Stimulated activated CD4-positive, alpha-beta T cell treated with anti-CD3 and anti-CD28 coated beads, Interleukin-1b, Interleukin-23, amount 100 ng/mL, for 4 hours (primary cell): Measurements from ENCODE around the gene CEBPE.

Source experiments
- DNase-seq, 2 donors: peaks; one replicate each; pipeline ENCODE4 v3.0.0-alpha.2; 2020; ENCODE audit warnings: low read depth in 2 of 2

Gene CEBPE

GRCh38 chr14:23102801-23103200 is 16.3 kb downstream of the CEBPE start:
- no peak for DNase-seq

GRCh38 chr14:23101986-23102625 is 16.9 kb downstream of the CEBPE start:
- DNase-seq: no peak

GRCh38 chr14:23101213-23101970 is 17.7 kb downstream of the CEBPE start:
- DNase-seq: no peak

DNA sequence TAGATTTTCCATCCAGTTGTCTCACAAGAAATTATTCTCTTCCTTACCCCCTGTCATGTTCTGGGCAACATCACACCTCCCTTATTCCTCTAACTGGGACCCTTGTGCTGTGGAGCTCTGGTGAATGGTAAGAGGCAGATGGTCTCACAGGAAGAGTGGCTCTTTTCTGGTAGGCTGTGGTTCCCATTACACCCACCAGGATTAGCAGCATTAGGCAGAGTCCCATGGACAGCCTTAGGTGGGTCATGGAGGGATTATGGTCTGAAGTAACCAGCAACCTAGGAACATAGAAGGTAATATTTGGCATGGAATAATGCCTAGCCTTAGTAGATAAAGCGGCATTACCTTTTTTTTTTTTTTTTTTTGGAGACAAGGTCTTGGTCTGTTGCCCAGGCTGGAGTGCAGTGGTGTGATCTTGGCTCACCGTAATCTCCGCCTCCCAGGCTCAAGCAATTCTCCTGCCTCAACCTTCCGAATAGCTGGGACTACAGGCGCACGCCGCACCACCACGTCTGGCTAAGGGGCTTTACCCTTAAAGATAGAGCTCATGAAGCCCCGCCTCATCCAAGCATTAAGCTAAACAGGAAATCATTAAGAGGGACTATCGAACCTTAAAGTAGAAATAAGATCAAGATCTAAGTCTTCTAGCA is 19.7 kb downstream of the CEBPE start:
- no peak for DNase-seq

GRCh38 chr14:23097786-23098185 is 21.3 kb downstream of the CEBPE start:
- DNase-seq: no peak

GRCh38 chr14:23095196-23096108 is 23.6 kb downstream of the CEBPE start, which contains the start of gene C14orf119:
C14orf119 (plus strand) TSS chr14:23095505; CDS start chr14:23097659, 2,154 bp downstream.
- DNase-seq: peak; percentile 78 to 98

DNA sequence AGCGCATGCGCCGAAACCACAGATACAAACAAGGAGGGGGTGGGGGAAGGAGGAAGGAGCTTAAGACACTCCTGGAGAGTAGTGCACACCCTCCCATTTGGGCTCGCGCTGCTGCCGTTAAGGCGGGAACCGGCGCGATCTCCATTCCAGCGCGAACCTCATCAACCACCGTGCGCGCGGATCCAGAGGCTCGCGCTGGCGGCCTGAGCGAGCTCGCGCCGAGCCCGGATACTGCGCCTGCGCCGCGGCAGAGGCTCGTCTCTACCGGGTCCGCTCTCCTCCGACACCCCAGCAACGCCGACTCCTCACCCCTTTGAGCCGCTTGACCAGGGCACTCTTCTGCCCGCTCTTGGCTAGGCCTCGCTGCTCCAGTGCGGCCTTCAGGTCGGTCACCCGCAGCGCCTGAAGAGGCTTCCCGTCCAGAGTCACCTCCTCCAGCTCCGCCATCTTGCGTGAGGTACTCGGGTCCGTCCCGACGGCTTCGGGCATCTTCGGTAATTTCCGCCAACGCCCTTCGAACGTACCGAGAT is 24.3 kb downstream of the CEBPE start, which contains the start of gene ACIN1:
Gene ACIN1, minus strand, starts transcription at position 471 of the 530 bp plus-strand sequence. Its CDS starts 24 bp downstream, at position 447.
- DNase-seq: peak; percentile 60 to 99

- DNase-seq: no peak
Measured at GRCh38 chr14:23093991-23094665, 24.9 kb downstream of the CEBPE start.

DNA sequence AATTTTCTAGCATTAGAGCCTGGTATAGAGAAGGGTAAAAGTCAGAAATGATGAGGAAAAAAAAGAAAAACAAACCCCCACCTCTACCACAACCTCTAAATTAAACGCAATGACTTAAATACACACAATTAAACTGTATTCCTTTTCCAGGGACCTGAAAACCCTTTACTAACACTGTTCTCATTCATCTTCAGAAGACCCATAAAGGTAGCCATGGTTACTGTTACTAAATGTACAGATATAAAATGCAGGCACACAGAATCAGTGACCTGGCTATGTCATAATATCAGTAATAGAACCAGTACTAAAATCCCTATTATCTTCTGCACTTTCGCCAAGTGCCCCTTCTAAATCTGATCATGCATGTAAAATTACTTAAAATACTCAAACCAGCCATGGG is 25.5 kb downstream of the CEBPE start:
- no peak for DNase-seq

- DNase-seq: no peak
Measured at GRCh38 chr14:23093104-23093503, 26.0 kb downstream of the CEBPE start.

- no peak for DNase-seq
Measured at GRCh38 chr14:23091294-23092225, 27.5 kb downstream of the CEBPE start.

- no peak for DNase-seq
Measured at GRCh38 chr14:23090254-23090636, 28.8 kb downstream of the CEBPE start.

DNA sequence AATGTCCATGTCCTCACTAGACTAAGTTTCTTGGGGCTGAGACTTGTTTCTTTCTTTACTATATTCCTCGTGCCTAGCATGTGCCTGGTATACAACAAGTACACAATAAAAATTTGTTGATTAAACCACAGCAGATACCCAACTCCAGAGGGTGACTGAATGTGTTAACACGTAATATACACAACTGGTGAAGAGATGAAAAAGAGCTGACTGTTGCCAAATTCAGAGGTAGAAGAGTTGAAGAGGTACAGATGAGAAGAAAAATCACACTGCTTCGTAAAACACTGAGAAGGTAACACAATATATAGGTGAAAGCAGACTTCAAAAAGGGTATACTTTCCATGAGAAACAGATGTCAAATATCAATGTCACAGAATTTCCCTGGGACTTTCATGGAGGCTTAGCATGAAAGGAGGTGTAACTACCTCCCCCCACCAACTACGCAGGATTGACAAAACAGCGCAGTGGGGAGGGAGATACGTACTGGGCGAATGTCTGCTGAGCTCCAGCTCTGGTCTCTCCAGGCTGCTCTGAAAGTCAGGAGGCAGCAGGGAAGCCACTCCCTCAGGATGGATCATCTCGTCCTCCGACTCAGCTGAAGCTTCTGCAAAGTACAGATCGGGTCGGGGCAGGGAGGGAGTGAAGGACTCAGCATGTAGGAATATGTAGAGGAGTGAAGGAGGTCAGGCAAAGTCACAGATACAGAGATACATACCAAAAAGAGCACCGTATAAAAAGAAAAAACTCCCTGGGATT is 29.4 kb downstream of the CEBPE start:
- no peak for DNase-seq

GRCh38 chr14:23086565-23086964 is 32.5 kb downstream of the CEBPE start:
- no peak for DNase-seq

GRCh38 chr14:23085458-23085857 is 33.6 kb downstream of the CEBPE start:
- DNase-seq: no peak

DNA sequence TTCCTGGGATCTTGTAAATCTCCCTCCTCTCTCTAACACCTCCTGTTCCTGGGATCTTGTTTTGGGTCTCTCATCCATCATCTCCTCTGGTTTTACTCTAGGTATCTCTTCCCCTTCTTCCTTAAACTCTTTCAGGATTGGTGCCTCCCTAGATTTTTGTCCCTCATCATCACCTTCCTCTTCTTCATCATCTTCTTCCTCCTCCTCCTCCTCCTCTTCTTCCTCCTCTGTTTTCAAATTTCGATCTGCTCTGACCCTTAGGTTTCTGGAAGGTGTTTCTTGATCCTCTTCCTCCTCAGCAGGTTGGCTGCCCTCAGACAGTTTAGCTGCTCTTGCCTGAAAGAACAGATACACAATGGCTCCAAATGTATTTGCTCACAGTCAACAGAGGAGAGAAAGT is 38.6 kb downstream of the CEBPE start:
- no peak for DNase-seq

- no peak for DNase-seq
Measured at GRCh38 chr14:23079716-23080115, 39.3 kb downstream of the CEBPE start.

GRCh38 chr14:23078692-23079116 is 40.4 kb downstream of the CEBPE start:
- DNase-seq: no peak

GRCh38 chr14:23077962-23078361 is 41.1 kb downstream of the CEBPE start:
- DNase-seq: no peak
